Cerebellar nuclear complex (tissue), 1 donor: Measurements from ENCODE around the gene SYT11.
"Not testable (repeated sequence)": the region's sequence is repeated elsewhere in the genome, so short reads cannot be mapped to it uniquely, and the experiment has no call there.

Experiments
- DNase-seq, 2 experiments: peaks; one replicate each; lab custom pipeline; 2025; lab: John Stamatoyannopoulos, UW

SYT11 gene

DNA sequence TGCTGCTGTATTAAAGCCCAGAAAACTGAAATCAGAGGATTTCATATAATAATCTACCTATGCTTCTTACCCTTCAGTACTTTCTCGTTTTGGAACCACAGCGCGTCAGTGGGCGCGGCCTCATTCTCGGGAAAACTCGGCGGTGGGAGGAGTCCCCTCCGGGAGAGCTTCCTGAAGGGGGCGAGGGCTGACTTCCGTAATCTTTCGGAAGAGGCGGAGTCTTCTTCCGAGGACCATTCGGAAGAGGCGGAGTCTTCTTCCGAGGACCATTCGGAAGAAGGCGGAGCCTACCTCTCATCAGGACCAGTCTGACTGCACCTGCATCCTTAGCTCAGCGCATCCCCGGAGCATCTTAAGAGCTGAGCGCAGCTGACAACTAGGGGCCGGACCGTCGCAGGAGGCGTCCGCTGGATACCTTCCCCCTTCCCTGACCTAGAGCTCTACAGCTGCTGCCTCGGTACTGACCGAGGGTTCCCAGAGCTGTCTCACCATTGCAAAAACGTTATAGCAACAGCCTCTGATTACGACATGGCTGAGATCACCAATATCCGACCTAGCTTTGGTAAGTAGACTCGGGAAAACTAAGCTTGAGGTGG is at the start of gene SYT11:
TSS of gene SYT11 (plus strand) at position 334 of the 596 bp plus-strand sequence. CDS start at position 529, 195 bp downstream.
- DNase-seq = peak; percentile 86 to 95

- DNase-seq = no peak
These were observed 46.5 kb upstream of the SYT11 start for GRCh38 chr1:155812878-155813277.

GRCh38 chr1:155813672-155814071 is 45.7 kb upstream of the SYT11 start:
- no peak for DNase-seq

- DNase-seq = no peak
These were observed 43.0 kb upstream of the SYT11 start for GRCh38 chr1:155816351-155816750.

GRCh38 chr1:155827450-155827849 is 31.9 kb upstream of the SYT11 start:
- DNase-seq = no peak

DNA sequence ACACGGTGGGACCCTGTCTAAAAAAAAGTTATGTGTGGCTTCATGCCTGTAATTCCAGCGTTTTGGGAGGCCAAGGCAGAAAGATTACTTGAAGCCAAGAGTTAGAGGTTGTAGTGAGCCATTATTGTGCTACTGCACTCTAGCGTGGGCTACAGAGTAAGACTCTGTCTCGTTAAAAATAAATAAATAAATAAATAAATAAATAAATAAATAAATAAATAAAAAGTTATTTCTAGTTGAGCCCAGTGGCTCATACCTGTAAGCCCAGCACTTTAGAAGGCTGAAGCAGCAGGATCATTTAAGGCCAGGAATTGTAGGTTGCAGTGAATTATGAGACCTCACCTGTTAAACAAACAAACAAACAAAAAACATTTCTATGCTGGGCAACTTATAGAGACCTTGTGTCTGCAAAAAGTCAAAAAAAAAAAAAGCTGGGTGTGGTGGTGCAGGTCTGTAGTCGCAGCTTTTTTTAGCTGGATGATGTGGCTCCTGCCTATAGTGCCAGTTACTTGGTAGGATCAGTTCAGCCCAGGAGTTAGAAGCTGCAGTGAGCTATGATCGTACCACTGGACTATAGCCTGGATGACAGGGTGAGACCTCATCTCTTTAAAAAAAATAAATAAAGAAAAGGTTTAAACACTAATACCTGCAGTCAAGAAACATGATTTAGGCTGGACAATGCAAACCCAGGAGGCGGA is 27.9 kb upstream of the SYT11 start:
- DNase-seq = no peak

- DNase-seq = no peak
These were observed 25.6 kb upstream of the SYT11 start for GRCh38 chr1:155833665-155834295.

- no peak for DNase-seq
These were observed 25.0 kb upstream of the SYT11 start for GRCh38 chr1:155834296-155834926.

GRCh38 chr1:155834927-155835399 is 24.4 kb upstream of the SYT11 start:
- not testable (repeated sequence) for DNase-seq

- DNase-seq = no peak
These were observed 23.8 kb upstream of the SYT11 start for GRCh38 chr1:155835548-155835947.

DNA sequence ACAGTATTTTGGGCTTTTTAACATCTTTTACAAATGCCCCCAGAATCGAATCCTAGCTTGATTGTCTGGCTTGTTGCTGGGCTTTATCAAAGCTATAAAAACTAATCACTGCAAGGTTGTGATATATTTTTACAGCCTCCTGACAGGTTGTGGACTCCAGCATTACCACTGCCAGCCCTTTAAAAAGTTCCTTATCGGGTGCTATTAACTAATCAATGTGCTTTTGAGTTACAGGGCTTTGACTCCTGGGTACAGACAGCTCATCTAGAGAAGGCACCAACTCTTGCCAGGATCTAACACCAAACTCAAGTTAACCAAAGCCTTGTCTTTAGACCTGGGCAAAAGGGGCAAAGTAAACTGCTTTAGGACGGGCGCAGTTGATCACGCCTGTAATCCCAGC is 19.0 kb upstream of the SYT11 start:
- no peak for DNase-seq

DNA sequence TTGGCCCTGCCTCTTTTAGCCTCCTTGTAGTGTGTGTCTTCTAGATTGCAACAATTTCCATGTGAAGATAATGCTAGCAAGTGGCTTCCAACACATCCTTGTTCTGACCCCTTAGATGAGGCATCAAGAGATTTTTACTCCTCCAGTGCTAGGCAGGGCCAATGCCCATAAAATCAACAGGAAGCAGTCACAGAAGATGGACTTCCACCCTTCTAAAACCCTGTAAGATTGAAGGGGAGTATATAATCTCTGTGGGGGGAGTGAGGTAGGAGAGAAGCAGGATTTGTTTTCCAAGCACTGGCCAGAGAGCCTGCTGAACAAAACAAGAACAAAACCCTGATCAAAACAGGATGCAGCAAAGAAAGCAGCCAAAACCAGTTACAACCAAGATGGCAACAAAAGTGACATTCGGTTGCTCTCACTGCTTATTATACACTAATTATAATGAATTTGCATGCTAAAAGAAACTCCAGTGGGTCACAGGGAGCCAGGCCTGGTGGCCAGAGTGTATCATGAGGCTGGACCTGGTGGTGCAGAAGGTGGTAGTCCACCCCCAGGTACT is 14.4 kb upstream of the SYT11 start:
- DNase-seq = no peak

DNA sequence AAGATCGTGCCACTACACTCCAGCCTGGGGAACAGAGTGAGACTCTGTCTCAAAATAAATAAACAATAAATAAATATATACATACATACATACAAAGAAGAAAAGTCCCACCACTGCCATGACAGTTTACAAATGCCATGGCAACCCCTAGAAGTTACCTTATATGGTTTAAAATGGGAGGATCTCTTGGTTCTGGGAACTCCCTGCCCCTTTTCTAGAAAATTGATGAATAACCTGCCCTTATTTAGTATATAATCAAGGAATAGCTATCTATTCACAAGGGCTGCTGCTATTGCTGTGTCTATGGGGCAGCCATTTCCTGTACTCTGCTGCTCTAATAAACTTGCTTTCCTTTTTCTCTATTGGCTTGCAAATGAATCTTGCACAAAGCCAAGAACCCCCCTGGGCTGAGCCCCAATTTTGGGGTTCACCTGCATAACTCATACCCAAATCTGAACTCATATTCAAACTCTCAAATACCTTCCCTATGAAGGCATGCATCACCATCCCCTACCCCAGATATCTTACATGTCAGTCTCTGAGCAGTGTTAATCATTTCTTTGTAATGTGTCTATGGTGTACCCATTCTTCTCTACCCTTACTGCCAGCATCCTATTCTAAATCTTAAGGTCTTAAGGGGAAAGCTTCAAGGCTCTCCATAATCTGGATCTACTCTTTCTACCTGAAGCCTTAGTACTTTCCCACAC is 11.4 kb upstream of the SYT11 start:
- DNase-seq = no peak

GRCh38 chr1:155850345-155850744 is 9.0 kb upstream of the SYT11 start:
- no peak for DNase-seq

DNA sequence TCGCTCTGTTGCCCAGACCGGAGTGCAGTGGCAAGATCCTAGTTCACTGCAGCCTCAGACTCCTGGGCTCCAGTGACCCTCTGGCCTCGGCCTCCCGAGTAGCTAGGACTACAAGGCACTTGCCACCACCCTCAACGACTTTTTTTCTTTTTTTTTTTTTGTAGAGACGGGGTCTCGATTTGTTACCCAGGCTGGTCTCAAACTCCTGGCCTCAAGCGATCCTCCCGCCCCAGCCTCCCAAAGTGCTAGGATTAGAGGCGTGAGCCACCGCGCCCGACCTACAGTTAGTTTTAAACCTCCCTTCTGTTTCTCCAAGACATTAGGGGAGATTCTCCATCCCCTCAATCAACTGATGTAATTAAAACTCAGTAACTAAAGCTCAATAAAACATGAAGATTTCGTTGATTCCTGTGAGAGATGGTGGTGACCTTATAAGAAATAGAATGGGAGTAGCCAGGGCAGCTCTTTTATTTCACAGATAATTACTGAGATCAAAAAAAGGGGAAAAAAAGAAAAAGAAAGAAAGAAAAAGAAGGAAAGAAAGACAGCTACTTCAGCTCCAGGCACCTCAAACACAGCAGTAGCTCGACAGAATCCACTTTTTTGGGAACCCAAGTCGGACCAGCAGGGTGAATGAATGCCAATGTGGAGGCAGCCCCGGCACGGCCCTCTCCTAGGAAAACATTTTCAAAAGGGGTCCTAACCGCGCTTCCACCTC is 3.0 kb upstream of the SYT11 start:
- no peak for DNase-seq

DNA sequence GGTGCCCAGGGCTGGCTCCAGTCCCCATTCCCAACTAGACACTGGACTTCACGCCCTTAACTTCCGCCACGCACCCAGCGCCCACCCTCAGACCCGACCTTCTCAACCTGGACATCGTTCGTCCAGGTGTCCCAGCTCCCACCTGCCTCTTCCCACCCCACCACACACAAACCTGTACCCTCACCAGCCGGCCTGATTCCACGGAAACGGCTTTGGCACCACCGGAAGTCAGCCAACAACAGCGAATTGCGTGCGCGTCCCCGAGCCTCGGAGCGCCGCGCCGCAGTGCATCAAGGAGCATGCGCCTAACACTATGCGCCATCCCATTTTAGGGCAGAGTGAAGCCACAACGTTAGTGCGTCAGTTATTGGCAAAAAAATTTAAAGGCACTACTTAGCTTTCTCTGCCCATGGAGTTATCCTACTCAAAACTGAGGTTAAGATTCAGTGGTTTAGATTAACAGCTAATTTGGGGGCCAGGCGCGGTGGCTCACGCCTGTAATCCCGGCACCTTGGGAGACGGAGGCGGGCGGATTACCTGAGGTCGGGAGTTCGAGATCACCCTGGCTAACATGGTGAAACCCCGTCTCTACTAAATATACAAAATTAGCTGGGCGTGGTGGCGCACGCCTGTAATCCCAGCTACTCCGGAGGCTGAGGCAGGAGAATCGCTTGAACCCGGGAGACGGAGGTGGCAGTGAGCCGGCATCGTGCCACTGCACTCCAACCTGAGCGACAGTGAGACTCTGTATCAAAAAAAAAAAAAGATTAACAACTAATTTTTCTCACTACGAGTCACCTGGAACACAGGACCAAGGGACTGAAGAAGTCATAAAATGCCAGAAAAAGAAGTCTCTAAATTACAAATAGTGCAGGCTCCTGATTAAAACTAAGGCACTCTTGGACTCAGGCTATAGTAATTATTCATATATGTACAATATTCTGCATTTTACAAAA is 2.1 kb upstream of the SYT11 start, which contains the start of gene GON4L:
TSS of gene GON4L (minus strand) at position 240 of the 956 bp plus-strand sequence. CDS start 3,434 bp downstream, outside the sequence.
- peak; percentile 21 to 86 for DNase-seq

- DNase-seq = no peak
These were observed 550 bp upstream of the SYT11 start for GRCh38 chr1:155858800-155859233.

- peak; percentile 25 to 71 for DNase-seq
These were observed 809 bp downstream of the SYT11 start for GRCh38 chr1:155859881-155860871.
